K562 (cell line): ENCODE results near the gene FOXP4. TPM values are rescaled to one million over a fixed set of nuclear protein-coding genes. Genes with fewer than 3 reads are reported as not detected.

ENCODE experiments used
- ATAC-seq: fragments of 200-7000 bp; cut with Tn5 transposase; 3 replicates; pipeline ENCODE4 v1.9.1; 2020; ENCODE audit warnings: moderate library complexity
- BruUV-seq: library from RNA; stranded (reverse); fragments of 400-500 nt; replicated peaks from 2 replicates; lab custom pipeline; 2021; lab: Mats Ljungman, UMichigan
- CTCF ChIA-PET: fragments of 300-600 bp; formaldehyde crosslinking; extraction: SDS; loops from one replicate; lab custom pipeline; 2021; ENCODE audit warnings: low intra/inter-chr PET ratio; lab: Yijun Ruan, JAX
- POLR2A ChIA-PET: fragments of 300-600, 350-650 bp; sonication (Branson Sonifier 250); formaldehyde crosslinking; extraction: SDS; loops from one replicate; lab custom pipeline; 2021; ENCODE audit warnings: antibody characterized with exemption, inconsistent platforms; lab: Yijun Ruan, JAX
- DNase-seq, 4 experiments: peaks; one replicate each; pipeline versions ENCODE4 v3.0.0 to v3.0.0-alpha.2; 2011 to 2018; ENCODE audit warnings: low spot score in 3 of 4, mixed read lengths in 3 of 4; ENCODE audit errors: extremely low read depth in 1 of 4
- FAIRE-seq: peaks from 2 replicates; lab custom pipeline; 2011; peaks lifted over from hg19 to GRCh38; lab: Jason Lieb, UNC
- H2AFZ ChIP-seq: 2 replicates; pipeline ENCODE4 v1.6.0; 2011; ENCODE audit warnings: low read depth, low read length, control low read depth, inconsistent platforms
- H3K27ac ChIP-seq: fragments of 200-600 bp; 3 replicates; pipeline ENCODE4 v1.8.0; 2011; ENCODE audit warnings: low read depth, mild to moderate bottlenecking, control low read depth, inconsistent platforms, low read length, moderate library complexity, mixed read lengths; ENCODE audit errors: extremely low read depth
- H3K27me3 ChIP-seq, 2 experiments: fragments of 300-600 bp in 1 of 2; 2 replicates in 1 of 2; 3 replicates in 1 of 2; pipeline versions ENCODE4 v1.6.0 to v1.8.0; 2011; ENCODE audit warnings: inconsistent platforms in 2 of 2, low read length in 2 of 2, mild to moderate bottlenecking in 1 of 2, mixed read lengths in 1 of 2, moderate library complexity in 1 of 2; ENCODE audit not compliant: control insufficient read depth in 2 of 2, insufficient read depth in 2 of 2
- H3K36me3 ChIP-seq: fragments of 300-600 bp; 3 replicates; pipeline ENCODE4 v1.8.0; 2011; ENCODE audit warnings: mild to moderate bottlenecking, low read length, inconsistent platforms; ENCODE audit not compliant: control insufficient read depth, insufficient read depth
- H3K4me1 ChIP-seq, 2 experiments: fragments of 200-600 bp in 1 of 2; replicated peaks in 1 of 2; 2 replicates in 1 of 2; 3 replicates in 1 of 2; pipeline versions ENCODE4 v1.5.1 to v1.8.0; 2011; ENCODE audit warnings: inconsistent platforms in 2 of 2, low read length in 2 of 2, mild to moderate bottlenecking in 1 of 2, mixed read lengths in 1 of 2, moderate library complexity in 1 of 2; ENCODE audit not compliant: control insufficient read depth in 2 of 2, insufficient read depth in 2 of 2
- H3K4me2 ChIP-seq: 2 replicates; pipeline ENCODE4 v1.6.1; 2011; ENCODE audit warnings: low read length, control low read depth, inconsistent platforms, mixed read lengths; ENCODE audit not compliant: insufficient read depth
- H3K4me3 ChIP-seq: fragments of 200-600 bp; sonication (generic), shearing (Covaris generic); 2 replicates; pipeline ENCODE4 v1.5.1; 2016; ENCODE audit warnings: control low read depth, inconsistent platforms
- H3K79me2 ChIP-seq: fragments of 200-600 bp; 3 replicates; pipeline ENCODE4 v1.8.0; 2011; ENCODE audit warnings: low read length, inconsistent platforms; ENCODE audit not compliant: control insufficient read depth, insufficient read depth
- H3K9ac ChIP-seq, 2 experiments: 2 replicates each; pipeline versions ENCODE4 v1.6.0 to v1.6.1; 2011; ENCODE audit warnings: low read depth in 2 of 2, low read length in 2 of 2, control low read depth in 1 of 2, inconsistent platforms in 1 of 2, mild to moderate bottlenecking in 1 of 2, mixed read lengths in 1 of 2; ENCODE audit not compliant: insufficient read depth in 1 of 2
- H3K9me1 ChIP-seq: one replicate; pipeline ENCODE4 v1.6.0; 2011; ENCODE audit warnings: inconsistent platforms, mild to moderate bottlenecking, low read length, moderate library complexity; ENCODE audit not compliant: control insufficient read depth, insufficient read depth
- H3K9me3 ChIP-seq: replicated peaks from 2 replicates; pipeline ENCODE4 v1.5.1; 2011; ENCODE audit warnings: low read depth, low read length, inconsistent platforms; ENCODE audit not compliant: control insufficient read depth, insufficient read depth
- H4K20me1 ChIP-seq: replicated peaks from 2 replicates; pipeline ENCODE4 v1.6.1; 2011; ENCODE audit warnings: low read length, inconsistent platforms, mixed read lengths; ENCODE audit not compliant: control insufficient read depth, insufficient read depth
- C11orf30 ChIP-seq: fragments of 450-650 bp; IDR thresholded peaks from 2 replicates; pipeline ENCODE4 v1.6.1; 2016; ENCODE audit warnings: low read depth, mild to moderate bottlenecking
- CEBPB ChIP-seq: fragments of 450-650 bp; IDR thresholded peaks from 2 replicates; pipeline ENCODE4 v1.6.1; 2016; ENCODE audit warnings: missing genetic modification characterization, missing compliant biosample characterization
- CXXC5 ChIP-seq: fragments of 250-450 bp; sonication (Bioruptor Pico); IDR thresholded peaks from 2 replicates; pipeline ENCODE4 v1.8.0; 2022; ENCODE audit warnings: inconsistent platforms, mild to moderate bottlenecking, moderate library complexity
- GTF2F1 ChIP-seq: IDR thresholded peaks from 2 replicates; pipeline ENCODE4 v1.6.1; 2011; ENCODE audit warnings: low read depth, low read length, improper control_type of control experiment
- HDAC3 ChIP-seq: fragments of 450-650 bp; IDR thresholded peaks from 2 replicates; pipeline ENCODE4 v1.6.1; 2018; ENCODE audit warnings: borderline replicate concordance, mild to moderate bottlenecking, moderate library complexity; ENCODE audit not compliant: partially characterized antibody
- MAFG ChIP-seq: fragments of 450-650 bp; conservative IDR thresholded peaks from 2 replicates; pipeline ENCODE4 v1.6.1; 2016; ENCODE audit warnings: missing genetic modification characterization, missing compliant biosample characterization
- MAFK ChIP-seq: IDR thresholded peaks from 2 replicates; pipeline ENCODE4 v1.6.1; 2011; ENCODE audit warnings: low read length, improper control_type of control experiment
- MYNN ChIP-seq, 2 experiments: sonication (generic); formaldehyde crosslinking in 1 of 2; IDR thresholded peaks; 2 replicates each; pipeline versions ENCODE4 v1.5.0 to v1.6.1; 2016 to 2020; ENCODE audit warnings: antibody characterized with exemption in 1 of 2, missing genetic modification reagents in 1 of 2
- SIN3B ChIP-seq: fragments of 450-650 bp; IDR thresholded peaks from 2 replicates; pipeline ENCODE4 v1.6.1; 2017; ENCODE audit warnings: low read depth, mild to moderate bottlenecking, moderate library complexity
- SMARCE1 ChIP-seq: fragments of 450-650 bp; IDR thresholded peaks from 2 replicates; pipeline ENCODE4 v1.7.1; 2016; ENCODE audit warnings: mild to moderate bottlenecking
- ZNF133 ChIP-seq: fragments of 250-450 bp; sonication (Bioruptor Pico); IDR thresholded peaks from 2 replicates; pipeline ENCODE4 v1.4.0; 2020; ENCODE audit warnings: mild to moderate bottlenecking
- ZNF41 ChIP-seq: fragments of 250-450 bp; sonication (Bioruptor Pico); conservative IDR thresholded peaks from 2 replicates; pipeline ENCODE4 v1.4.0; 2020; ENCODE audit warnings: mild to moderate bottlenecking
- ZNF644 ChIP-seq: fragments of 200-800 bp; sonication (Bioruptor generic); IDR thresholded peaks from 2 replicates; pipeline ENCODE4 v1.6.1; 2016; ENCODE audit warnings: low read depth, missing genetic modification characterization, missing compliant biosample characterization
- WGBS: fragments of 100-300 bp; shearing (Covaris generic); methylation state at CpG from one replicate; pipeline ENCODE4 v1.1.6; 2016; ENCODE audit warnings: low coverage, mixed read lengths; ENCODE audit not compliant: insufficient coverage; ENCODE audit errors: missing lambda C conversion rate; 5-methylcytosine and 5-hydroxymethylcytosine counted together
- in situ Hi-C: fragments of 300-500 bp; cut with MboI; formaldehyde crosslinking; loops from 4 replicates; pipeline ENCODE4 v1.15.0; 2018; ENCODE audit warnings: inconsistent platforms, mixed read lengths
- intact Hi-C: fragments of 100-400 bp; cut with micrococcal nuclease; formaldehyde crosslinking; loops from 2 replicates; pipeline ENCODE4 v1.14.2; 2022
- polyA plus RNA-seq, 8 experiments: library from polyadenylated mRNA; depleted of rRNA in 4 of 8; stranded (reverse) in 5 of 8; unstranded in 3 of 8; fragments of >200 nt; fragmentation: Nextera tagmentation in 2 of 8; fragmentation: Illumina TruSeq in 1 of 8; extraction: Ambion mirVana in 2 of 8; extraction: Trizol in 1 of 8; gene quantifications; 2 replicates each; pipeline versions ENCODE4 v1.2.1 to v1.2.3, GENCODE V29; 2011 to 2014; ENCODE audit warnings: inconsistent platforms in 1 of 8, missing spikeins in 1 of 8
- total RNA-seq, 7 experiments: library from RNA; depleted of rRNA in 6 of 7; stranded (reverse); fragments of >200 nt in 6 of 7; fragmentation: Illumina TruSeq in 2 of 7; extraction: Trizol in 2 of 7; gene quantifications; 2 replicates each; pipeline versions ENCODE4 v1.2.1 to v1.2.3, GENCODE V29; 2011 to 2021; ENCODE audit warnings: low replicate concordance in 1 of 7
- TF ChIP-seq, protein P1 (sequence below): fragments of 250-450 bp; sonication (Bioruptor Pico); IDR thresholded peaks from 2 replicates; pipeline ENCODE4 v1.4.0; 2020; ENCODE audit warnings: mild to moderate bottlenecking, moderate library complexity
- TF ChIP-seq, protein P2 (sequence below): fragments of 450-650 bp; IDR thresholded peaks from 2 replicates; pipeline ENCODE4 v1.6.1; 2016
- TF ChIP-seq, protein P3 (sequence below): IDR thresholded peaks from 2 replicates; pipeline ENCODE4 v1.6.1; 2016; ENCODE audit warnings: missing genetic modification characterization, missing compliant biosample characterization

The FOXP4 gene
- total and polyA plus RNA-seq, 9 of the 15 experiments (the other 6 are each of a cell fraction or from before 2014, with no cell fraction given) = 0.11 to 29.4 (median 2.3) TPM

DNA sequence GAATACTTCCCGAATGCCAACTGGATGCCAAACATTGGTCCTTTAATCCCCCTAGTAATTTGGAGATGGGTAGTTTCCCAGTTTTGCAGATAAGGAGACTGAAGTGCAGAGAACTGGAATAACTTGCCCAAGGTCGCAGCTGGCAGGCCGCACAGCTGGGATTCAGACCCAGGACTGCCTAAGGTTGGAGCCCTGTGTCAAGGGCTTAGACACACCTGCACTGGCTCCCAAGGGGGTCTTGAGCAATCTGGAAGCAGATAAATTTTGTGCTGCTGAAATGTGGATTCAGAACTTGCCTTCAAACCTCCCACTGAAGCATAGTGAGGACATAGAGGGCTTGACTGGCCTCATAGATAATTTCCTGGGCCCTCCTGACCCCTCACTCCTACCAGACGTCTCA, 30.5 kb downstream of the FOXP4 start (continued):
- TF ChIP-seq CXXC5 = no peak
- TF ChIP-seq SMARCE1 = no peak
- TF ChIP-seq, all 486 proteins: peak for 0

DNA sequence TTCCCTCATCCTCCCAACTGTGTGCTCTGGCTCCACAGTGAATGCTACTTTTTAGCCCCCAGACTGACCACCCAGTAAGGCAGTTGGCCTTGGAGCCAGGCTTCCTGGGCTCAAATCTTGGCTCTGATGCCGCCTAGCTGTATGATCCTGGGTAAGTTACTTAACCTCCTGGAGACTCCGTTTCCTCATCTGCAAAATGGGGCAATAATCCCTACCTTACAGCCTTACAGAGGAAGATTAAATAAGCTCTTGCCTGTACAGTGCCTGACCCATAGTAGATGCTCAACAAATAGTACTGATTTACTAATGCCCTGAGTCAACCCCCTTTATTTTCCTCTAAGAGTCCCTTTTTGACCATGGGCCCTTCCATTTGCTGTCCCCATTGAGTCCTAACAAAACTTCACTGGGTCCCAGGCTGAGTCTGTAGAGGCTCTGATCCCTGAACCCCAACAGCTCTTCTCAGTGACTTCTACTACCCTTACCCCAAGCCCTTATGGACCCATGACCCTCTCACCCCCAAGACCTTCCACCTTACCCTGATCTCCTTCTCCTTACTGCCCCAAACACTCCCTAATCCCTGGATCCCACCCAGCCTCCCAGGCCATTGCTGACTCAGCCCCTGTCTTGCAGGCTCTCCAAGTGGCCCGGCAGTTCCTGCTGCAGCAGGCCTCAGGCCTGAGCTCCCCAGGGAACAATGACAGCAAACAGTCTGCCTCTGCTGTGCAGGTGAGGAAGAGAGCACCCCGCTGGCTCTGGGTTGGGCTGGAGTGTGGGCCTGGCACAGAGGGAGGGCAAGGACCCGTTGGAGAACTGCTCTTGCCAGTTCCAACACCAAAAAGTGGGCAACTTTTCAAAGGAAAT, 31.4 kb downstream of the FOXP4 start:
- peak overlapping the region; percentile 65; the same call in 2 of the 3 replicates for H3K27ac ChIP-seq
- WGBS = 65% methylated on average over 5 of the region's 5 CpGs
- intact Hi-C loops (loop anchor here (1.0 kb wide), 1 partner anchor 31 kb away; the partner anchor contains the start of gene FOXP4), in situ Hi-C loops (no loop called here)
- ATAC-seq = peak; percentile 53
- H3K4me3 ChIP-seq = no peak overlapping the region
- peaks cover 6% of the 10 kb centered on the region; the same call in 1 of the 2 replicates for H4K20me1 ChIP-seq
- peak overlapping the region; percentile 78 for H2AFZ ChIP-seq
- H3K4me1 ChIP-seq = peaks cover 18 to 27% of the 10 kb centered on the region in 2 experiments
- no peaks in the 10 kb centered on the region for H3K9me3 ChIP-seq
- POLR2A ChIA-PET = interaction anchor here (1.0 to 1.8 kb wide), 3 partner anchors 20 to 34 kb away, joined by 3 to 6 read pairs (median 6); no protein-coding TSS in a partner anchor
- DNase-seq = peak in 3 of 4 experiments; percentile 28 to 39 (median 37)
- peak overlapping the region; percentile 30 to 84; a peak in 3 of 4 replicates for H3K9ac ChIP-seq
- H3K27me3 ChIP-seq = no peaks in the 10 kb centered on the region
- H3K36me3 ChIP-seq = peaks cover 20% of the 10 kb centered on the region; the same call in 2 of the 3 replicates
- no peaks in the 10 kb centered on the region for H3K79me2 ChIP-seq
- no peaks in the 10 kb centered on the region for H3K9me1 ChIP-seq
- BruUV-seq = no TSS peak
- CTCF ChIA-PET = interaction anchor here (0.7 kb wide), 1 partner anchor 148 kb away, joined by 4 read pairs; no protein-coding TSS in a partner anchor
- peak; percentile 77 for FAIRE-seq
- peak overlapping the region; percentile 65 for H3K4me2 ChIP-seq
- TF ChIP-seq MAFK = peak; percentile 42
- TF ChIP-seq, protein P1, sequence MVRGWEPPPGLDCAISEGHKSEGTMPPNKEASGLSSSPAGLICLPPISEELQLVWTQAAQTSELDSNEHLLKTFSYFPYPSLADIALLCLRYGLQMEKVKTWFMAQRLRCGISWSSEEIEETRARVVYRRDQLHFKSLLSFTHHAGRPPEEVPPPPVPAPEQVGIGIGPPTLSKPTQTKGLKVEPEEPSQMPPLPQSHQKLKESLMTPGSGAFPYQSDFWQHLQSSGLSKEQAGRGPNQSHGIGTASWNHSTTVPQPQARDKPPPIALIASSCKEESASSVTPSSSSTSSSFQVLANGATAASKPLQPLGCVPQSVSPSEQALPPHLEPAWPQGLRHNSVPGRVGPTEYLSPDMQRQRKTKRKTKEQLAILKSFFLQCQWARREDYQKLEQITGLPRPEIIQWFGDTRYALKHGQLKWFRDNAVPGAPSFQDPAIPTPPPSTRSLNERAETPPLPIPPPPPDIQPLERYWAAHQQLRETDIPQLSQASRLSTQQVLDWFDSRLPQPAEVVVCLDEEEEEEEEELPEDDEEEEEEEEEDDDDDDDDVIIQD (CRISPR knock-in tag) = no peak
- TF ChIP-seq ZNF133 = no peak
- TF ChIP-seq HDAC3 = no peak
- TF ChIP-seq C11orf30 = peak; percentile 83
- no peak for TF ChIP-seq SIN3B
- TF ChIP-seq MYNN (IDR thresholded peaks at IDR 0.05) = no peak
- no peak for TF ChIP-seq MYNN (CRISPR knock-in tag; IDR thresholded peaks at IDR 0.05)
- TF ChIP-seq ZNF41 (CRISPR knock-in tag) = no peak
- TF ChIP-seq, protein P2, sequence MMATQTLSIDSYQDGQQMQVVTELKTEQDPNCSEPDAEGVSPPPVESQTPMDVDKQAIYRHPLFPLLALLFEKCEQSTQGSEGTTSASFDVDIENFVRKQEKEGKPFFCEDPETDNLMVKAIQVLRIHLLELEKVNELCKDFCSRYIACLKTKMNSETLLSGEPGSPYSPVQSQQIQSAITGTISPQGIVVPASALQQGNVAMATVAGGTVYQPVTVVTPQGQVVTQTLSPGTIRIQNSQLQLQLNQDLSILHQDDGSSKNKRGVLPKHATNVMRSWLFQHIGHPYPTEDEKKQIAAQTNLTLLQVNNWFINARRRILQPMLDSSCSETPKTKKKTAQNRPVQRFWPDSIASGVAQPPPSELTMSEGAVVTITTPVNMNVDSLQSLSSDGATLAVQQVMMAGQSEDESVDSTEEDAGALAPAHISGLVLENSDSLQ = no peak
- TF ChIP-seq MAFG (tag) = 0 out of 2 replicates have a peak, but pooled peaks have one; percentile 41
- TF ChIP-seq CXXC5 = 0 out of 2 replicates have a peak, but pooled peaks have one; percentile 12
- no peak for TF ChIP-seq ZNF644 (tag)
- TF ChIP-seq, protein P3, sequence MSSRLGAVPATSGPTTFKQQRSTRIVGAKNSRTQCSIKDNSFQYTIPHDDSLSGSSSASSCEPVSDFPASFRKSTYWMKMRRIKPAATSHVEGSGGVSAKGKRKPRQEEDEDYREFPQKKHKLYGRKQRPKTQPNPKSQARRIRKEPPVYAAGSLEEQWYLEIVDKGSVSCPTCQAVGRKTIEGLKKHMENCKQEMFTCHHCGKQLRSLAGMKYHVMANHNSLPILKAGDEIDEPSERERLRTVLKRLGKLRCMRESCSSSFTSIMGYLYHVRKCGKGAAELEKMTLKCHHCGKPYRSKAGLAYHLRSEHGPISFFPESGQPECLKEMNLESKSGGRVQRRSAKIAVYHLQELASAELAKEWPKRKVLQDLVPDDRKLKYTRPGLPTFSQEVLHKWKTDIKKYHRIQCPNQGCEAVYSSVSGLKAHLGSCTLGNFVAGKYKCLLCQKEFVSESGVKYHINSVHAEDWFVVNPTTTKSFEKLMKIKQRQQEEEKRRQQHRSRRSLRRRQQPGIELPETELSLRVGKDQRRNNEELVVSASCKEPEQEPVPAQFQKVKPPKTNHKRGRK (tag) = no peak
- TF ChIP-seq GTF2F1 = 0 out of 2 replicates have a peak, but pooled peaks have one; percentile 42
- no peak for TF ChIP-seq CEBPB (tag)
